GM10266 (cell line): ENCODE results near the gene KCNIP1.

Source experiments
- DNase-seq: peaks from one replicate; pipeline ENCODE4 v3.0.0; 2012; ENCODE audit errors: extremely low spot score
- CTCF ChIP-seq: IDR thresholded peaks from 2 replicates; pipeline ENCODE4 v1.5.1; 2012; ENCODE audit warnings: mild to moderate bottlenecking, low read depth; ENCODE audit not compliant: control insufficient read depth, insufficient read depth; ENCODE audit errors: missing control alignments

KCNIP1 gene

GRCh38 chr5:170497311-170498038 lies 6.3 kb upstream of the KCNIP1 start:
- no peak for TF ChIP-seq CTCF
- DNase-seq, result no peak

- no peak for TF ChIP-seq CTCF
These were observed 4.9 kb upstream of the KCNIP1 start for GRCh38 chr5:170498811-170499351.

DNA sequence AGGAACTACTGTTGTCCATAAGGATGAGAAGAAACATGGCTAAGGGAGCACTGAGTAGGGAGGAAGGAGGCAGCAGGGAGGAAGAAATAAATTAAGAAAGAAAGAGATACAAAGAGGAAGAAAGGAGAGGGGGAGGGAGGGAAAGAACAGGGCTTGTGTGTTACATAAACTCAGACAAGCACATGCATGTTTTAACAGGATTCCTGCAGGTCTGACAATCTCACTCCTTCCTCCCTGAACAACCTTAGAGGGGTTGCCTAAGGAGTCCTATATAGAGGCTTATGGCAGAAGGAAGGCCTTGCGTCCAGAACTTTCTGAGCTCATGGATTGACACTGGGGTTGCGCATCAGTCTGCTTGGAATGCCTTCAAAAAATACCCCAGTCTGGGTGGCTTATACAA lies 4.2 kb upstream of the KCNIP1 start:
- no peak for TF ChIP-seq CTCF
- no peak for DNase-seq

More at GRCh38 chr5:170498811-170499351, 4.9 kb upstream of the KCNIP1 start:
- DNase-seq, result no peak

DNA sequence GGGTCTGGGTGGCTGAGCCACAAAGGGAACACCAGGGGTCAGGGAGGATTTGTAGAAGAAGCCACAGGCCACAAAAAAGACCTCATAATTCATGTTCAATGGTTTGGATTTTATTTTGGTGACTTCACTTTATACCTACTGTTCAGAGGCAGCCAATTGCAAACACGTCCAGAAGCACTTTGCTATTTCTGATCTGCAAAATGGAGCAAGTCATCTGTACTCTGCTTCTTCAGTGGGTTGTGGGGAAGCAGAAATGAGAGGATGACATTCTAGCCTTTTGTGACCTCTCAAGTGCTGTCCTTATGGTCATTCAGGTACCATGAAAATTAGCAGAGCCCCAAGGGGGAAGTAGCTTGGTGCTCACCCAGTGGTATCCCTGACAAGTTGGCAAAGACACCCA lies 2.5 kb upstream of the KCNIP1 start:
- no peak for TF ChIP-seq CTCF

DNA sequence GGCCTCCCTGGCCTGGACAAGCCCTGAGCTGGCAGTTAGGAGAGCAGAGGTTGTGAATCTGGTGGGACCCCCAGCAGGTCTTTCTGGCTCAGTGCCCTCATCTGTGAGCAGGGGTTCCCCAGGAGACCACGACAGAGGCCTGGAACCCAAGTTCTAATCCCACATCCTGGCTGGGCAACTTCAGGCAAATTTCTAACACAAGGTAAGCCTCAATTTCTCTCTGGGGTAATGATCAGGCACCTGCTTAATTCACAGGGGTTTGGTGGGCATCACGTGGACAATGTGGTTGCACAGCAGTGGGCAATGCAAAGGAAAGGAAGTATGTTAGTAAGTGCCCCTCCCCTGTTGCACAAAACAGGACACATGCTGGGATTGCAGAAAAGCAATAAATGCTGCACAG lies 1.9 kb upstream of the KCNIP1 start:
- TF ChIP-seq CTCF, result no peak

More for the DNA sequence above, 2.5 kb upstream of the KCNIP1 start:
- DNase-seq, result no peak

GRCh38 chr5:170504616-170505266 lies 921 bp downstream of the KCNIP1 start:
- DNase-seq, result no peak
- TF ChIP-seq CTCF, result no peak

More for the DNA sequence above, 1.9 kb upstream of the KCNIP1 start:
- DNase-seq, result no peak

DNA sequence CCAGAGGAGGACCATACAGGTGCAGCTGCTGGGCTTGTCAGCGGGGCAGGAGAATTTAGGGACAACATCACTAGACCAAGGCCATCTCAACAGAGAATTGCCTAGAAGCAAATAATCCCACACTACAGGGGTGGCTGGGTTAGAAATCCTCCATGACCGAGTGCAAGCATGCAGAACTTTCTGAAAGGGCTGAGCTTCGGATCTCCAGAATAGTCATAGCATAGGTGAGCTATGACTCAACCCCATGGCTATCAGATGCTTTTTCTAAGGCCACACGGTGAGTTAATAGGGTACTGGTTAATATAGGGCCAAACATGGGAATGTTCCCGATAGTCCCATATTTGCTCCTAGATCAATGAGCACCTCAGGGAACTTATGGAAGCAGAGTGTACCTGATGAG lies 4.2 kb downstream of the KCNIP1 start:
- no peak for DNase-seq
- TF ChIP-seq CTCF, result no peak
